ENCODE data around the gene DRAM2.

DNA sequence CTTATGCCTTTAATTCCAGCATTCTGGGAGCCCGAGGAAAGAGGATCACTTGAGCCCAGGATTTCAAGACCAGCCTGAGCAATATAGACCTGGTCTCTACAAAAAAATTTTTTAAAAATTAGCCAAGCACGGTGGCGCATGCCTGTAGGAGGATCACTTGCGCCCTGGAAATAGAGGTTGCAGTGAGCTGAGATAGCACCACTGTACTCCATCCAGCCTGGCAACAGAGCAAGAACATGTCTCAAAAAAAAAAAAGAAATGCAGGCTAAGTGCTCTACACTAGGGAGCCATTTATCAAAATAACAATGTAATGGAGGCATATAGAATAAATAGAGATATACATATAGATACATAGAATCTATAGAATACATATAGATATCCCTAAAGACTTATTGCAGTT is 23.5 kb upstream of the DRAM2 start:
- TF ChIP-seq POLR2AphosphoS5 (IDR thresholded peaks at IDR 0.05) (no peak), POLR2A (IDR thresholded peaks at IDR 0.05; ENCODE audit: low read depth) (no peak)
- TF ChIP-seq, protein P1, sequence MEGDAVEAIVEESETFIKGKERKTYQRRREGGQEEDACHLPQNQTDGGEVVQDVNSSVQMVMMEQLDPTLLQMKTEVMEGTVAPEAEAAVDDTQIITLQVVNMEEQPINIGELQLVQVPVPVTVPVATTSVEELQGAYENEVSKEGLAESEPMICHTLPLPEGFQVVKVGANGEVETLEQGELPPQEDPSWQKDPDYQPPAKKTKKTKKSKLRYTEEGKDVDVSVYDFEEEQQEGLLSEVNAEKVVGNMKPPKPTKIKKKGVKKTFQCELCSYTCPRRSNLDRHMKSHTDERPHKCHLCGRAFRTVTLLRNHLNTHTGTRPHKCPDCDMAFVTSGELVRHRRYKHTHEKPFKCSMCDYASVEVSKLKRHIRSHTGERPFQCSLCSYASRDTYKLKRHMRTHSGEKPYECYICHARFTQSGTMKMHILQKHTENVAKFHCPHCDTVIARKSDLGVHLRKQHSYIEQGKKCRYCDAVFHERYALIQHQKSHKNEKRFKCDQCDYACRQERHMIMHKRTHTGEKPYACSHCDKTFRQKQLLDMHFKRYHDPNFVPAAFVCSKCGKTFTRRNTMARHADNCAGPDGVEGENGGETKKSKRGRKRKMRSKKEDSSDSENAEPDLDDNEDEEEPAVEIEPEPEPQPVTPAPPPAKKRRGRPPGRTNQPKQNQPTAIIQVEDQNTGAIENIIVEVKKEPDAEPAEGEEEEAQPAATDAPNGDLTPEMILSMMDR (IDR thresholded peaks at IDR 0.05): no peak
